GM12891 (cell line): ENCODE data around the gene DNAH5.

Source experiments
- POLR2AphosphoS5 ChIP-seq: IDR thresholded peaks from 2 replicates; pipeline ENCODE4 v1.6.1; 2011; ENCODE audit warnings: low read depth, low read length, control low read depth
- TAF1 ChIP-seq: IDR thresholded peaks from 2 replicates; pipeline ENCODE4 v1.6.1; 2011; ENCODE audit warnings: low read depth, low read length, control low read depth

GRCh38 chr5:13910637-13911288, 33.7 kb downstream of the DNAH5 start:
- no peak for TF ChIP-seq TAF1
- no peak for TF ChIP-seq POLR2AphosphoS5
